ENCODE data around the gene TMEM9.

DNA sequence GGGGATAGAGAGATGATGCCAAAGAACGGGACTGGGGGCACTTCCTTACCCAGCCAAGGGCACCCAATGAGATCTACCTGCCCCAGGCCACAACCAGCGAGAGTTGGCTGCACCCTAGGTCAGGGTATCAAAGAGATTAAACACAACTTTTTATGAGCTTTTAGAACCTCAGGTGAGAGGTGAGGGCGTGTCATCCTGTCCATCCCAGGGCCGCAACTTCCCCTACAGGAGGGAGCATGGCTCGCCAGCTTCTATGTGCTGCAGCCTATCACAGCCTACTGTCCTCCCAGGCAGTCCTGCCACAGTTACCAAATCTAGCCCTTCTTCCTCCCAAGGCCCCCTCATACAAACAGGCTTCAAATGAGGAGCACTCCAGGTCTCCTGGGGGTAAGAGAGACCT is 12.9 kb downstream of the TMEM9 start:
- TF ChIP-seq POLR2A (IDR thresholded peaks at IDR 0.05; ENCODE audit: low read length) (no peak), GATA1 (IDR thresholded peaks at IDR 0.05; ENCODE audit: low read depth, low read length) (no peak)
